ENCODE results near the gene PEX10. TPM values are rescaled to one million over a fixed set of nuclear protein-coding genes. Genes with fewer than 3 reads are reported as not detected.

PEX10 gene
- polyA plus RNA-seq, 1 experiment, result 11.9 TPM

DNA sequence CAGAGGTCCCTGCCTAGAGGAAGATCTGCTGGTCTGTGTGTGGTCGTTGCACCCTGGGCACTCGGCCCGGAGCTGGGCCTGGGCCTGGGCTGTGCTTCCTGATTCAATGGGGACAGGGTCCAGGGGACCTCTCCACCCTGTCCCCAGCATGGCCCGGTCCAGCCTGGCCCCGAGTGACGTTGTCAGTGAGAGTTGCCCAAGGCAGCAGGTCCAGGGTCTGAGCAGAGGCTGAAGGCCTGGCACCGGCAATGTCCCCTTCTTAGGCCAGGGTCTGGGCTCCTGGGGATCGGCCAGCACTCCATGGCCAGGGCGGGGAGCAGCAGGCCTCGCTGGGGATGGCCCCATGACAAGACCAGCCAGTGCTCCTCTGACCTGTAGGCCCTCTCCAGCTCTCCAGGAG lies 15.6 kb upstream of the PEX10 start:
- no peak for DNase-seq (ENCODE audit: low read depth, low spot score)
- Histone ChIP-seq H3K27ac (ENCODE audit: low read depth, low read length) (no peak overlapping the region), H3K9me3 (ENCODE audit: control insufficient read depth, insufficient read depth, low read length) (peaks cover 26% of the 10 kb centered on the region), H3K27me3 (ENCODE audit: control insufficient read depth, insufficient read depth, low read length) (peaks cover 25% of the 10 kb centered on the region), H3K4me3 (ENCODE audit: low read depth, low read length) (no peak overlapping the region)
- TF ChIP-seq, protein P1, sequence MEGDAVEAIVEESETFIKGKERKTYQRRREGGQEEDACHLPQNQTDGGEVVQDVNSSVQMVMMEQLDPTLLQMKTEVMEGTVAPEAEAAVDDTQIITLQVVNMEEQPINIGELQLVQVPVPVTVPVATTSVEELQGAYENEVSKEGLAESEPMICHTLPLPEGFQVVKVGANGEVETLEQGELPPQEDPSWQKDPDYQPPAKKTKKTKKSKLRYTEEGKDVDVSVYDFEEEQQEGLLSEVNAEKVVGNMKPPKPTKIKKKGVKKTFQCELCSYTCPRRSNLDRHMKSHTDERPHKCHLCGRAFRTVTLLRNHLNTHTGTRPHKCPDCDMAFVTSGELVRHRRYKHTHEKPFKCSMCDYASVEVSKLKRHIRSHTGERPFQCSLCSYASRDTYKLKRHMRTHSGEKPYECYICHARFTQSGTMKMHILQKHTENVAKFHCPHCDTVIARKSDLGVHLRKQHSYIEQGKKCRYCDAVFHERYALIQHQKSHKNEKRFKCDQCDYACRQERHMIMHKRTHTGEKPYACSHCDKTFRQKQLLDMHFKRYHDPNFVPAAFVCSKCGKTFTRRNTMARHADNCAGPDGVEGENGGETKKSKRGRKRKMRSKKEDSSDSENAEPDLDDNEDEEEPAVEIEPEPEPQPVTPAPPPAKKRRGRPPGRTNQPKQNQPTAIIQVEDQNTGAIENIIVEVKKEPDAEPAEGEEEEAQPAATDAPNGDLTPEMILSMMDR (IDR thresholded peaks at IDR 0.05; ENCODE audit: low read depth, low read length), result no peak
- ChIA-PET POLR2A (no interaction called here), CTCF (no interaction called here)

DNA sequence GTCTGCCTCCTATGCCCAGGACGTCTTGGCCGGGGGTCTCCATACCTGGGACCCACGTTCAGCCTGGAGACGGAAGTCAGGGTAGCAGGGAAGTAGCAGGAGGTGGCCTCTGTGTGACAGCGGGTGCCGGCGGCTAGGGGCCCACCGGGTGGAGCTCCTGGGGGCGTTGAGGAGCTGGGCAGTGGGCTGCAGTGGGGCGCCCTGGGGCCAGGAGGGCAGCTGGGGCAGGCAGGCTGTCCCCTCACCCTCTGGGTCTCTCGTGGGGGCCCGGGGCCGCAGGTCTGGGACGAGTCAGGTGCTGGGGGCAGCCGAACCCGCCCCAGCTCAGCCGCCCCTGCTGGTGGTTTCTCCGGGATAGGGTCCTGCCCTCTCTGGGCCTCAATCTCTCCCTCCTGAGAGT lies 14.7 kb upstream of the PEX10 start:
- ChIA-PET POLR2A (no interaction called here), CTCF (no interaction called here)
- no peak overlapping the region for H3K27ac ChIP-seq (ENCODE audit: low read depth, low read length)
- DNase-seq (ENCODE audit: low read depth, low spot score), result no peak
- H3K9me3 ChIP-seq (ENCODE audit: control insufficient read depth, insufficient read depth, low read length), result peaks cover 26% of the 10 kb centered on the region
- H3K4me3 ChIP-seq (ENCODE audit: low read depth, low read length), result no peak overlapping the region
- TF ChIP-seq, protein P1 (IDR thresholded peaks at IDR 0.05; ENCODE audit: low read depth, low read length), result no peak
- peaks cover 19% of the 10 kb centered on the region for H3K27me3 ChIP-seq (ENCODE audit: control insufficient read depth, insufficient read depth, low read length)

DNA sequence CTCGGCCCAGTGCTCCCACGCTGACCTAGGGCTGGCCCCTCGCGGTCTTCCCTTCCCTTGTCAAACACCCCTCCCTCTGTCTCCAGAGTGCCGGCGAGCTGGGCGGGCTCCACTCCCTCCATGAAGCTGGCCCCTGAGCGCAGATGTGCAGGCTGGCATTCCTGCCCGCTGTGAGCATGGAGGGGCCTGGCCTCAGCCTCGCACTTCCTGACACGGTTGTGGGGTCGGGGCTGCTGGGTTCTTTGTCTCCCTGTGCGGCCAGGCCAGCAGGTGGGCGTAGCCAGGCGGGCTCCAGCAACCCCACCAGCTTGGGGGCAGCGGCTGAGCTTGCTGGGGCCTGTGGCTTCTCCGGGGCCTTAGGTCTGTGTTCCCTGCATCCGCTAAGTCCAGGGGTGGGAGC lies 14.2 kb upstream of the PEX10 start:
- TF ChIP-seq, protein P1 (IDR thresholded peaks at IDR 0.05; ENCODE audit: low read depth, low read length), result no peak
- Histone ChIP-seq H3K27ac (ENCODE audit: low read depth, low read length) (no peak overlapping the region), H3K4me3 (ENCODE audit: low read depth, low read length) (no peak overlapping the region), H3K9me3 (ENCODE audit: control insufficient read depth, insufficient read depth, low read length) (peaks cover 26% of the 10 kb centered on the region), H3K27me3 (ENCODE audit: control insufficient read depth, insufficient read depth, low read length) (peaks cover 14% of the 10 kb centered on the region)
- DNase-seq (ENCODE audit: low read depth, low spot score), result no peak
- ChIA-PET CTCF (no interaction called here), POLR2A (no interaction called here)

DNA sequence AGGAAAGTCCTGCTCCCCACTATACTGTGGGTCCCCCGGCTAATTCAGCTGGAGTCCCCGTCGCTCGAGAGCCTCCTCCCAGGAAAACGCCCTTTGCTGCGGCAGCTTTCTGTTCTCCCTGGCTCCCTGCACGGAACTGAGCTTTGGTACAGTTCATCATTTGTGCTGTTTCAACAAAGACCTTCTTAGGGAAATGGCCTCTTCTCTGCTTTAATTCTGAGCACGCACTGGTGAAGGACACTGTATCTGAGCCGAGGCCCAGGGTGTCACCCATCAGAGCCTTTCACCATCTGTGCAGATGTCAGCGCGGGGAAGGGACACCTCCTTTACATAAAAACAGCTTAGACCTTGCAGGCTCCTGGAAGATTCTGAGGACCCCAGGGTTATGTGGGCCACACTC lies 13.5 kb upstream of the PEX10 start:
- ChIA-PET POLR2A (no interaction called here), CTCF (no interaction called here)
- Histone ChIP-seq H3K27me3 (ENCODE audit: control insufficient read depth, insufficient read depth, low read length) (peaks cover 10% of the 10 kb centered on the region), H3K27ac (ENCODE audit: low read depth, low read length) (no peak overlapping the region), H3K9me3 (ENCODE audit: control insufficient read depth, insufficient read depth, low read length) (peaks cover 26% of the 10 kb centered on the region), H3K4me3 (ENCODE audit: low read depth, low read length) (no peak overlapping the region)
- TF ChIP-seq, protein P1 (IDR thresholded peaks at IDR 0.05; ENCODE audit: low read depth, low read length), result no peak
- DNase-seq (ENCODE audit: low read depth, low spot score), result no peak

DNA sequence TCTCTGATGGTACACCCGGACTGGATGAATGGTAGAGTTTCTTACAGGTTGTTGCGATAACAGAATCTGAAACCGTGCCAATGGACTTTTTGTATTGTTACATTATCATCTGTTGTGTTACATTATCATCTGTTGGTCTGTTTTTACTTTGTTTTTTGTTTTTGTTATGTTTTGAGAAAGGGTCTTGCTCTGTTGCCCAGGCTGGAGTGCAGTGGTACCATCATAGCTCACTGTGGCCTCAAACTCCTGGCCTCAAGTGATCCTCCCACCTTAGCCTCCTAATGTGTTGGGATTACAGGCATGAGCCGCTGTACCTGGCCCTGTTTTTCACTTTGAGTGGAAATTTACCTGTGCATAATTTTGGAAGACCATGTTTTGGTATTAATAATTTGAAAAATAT lies 10.2 kb upstream of the PEX10 start:
- POLR2A ChIA-PET, result no interaction called here
- Histone ChIP-seq H3K9me3 (ENCODE audit: control insufficient read depth, insufficient read depth, low read length) (peaks cover 5% of the 10 kb centered on the region), H3K27ac (ENCODE audit: low read depth, low read length) (no peak overlapping the region), H3K27me3 (ENCODE audit: control insufficient read depth, insufficient read depth, low read length) (peaks cover 21% of the 10 kb centered on the region), H3K4me3 (ENCODE audit: low read depth, low read length) (no peak overlapping the region)
- TF ChIP-seq, protein P1 (IDR thresholded peaks at IDR 0.05; ENCODE audit: low read depth, low read length), result no peak
- no peak for DNase-seq (ENCODE audit: low read depth, low spot score)
- CTCF ChIA-PET, result interaction anchor here (0.9 kb wide), 1 partner anchor 8 kb away, joined by 4 read pairs; no protein-coding TSS in a partner anchor

All from AG04450 (cell line).